C4-2B (cell line): ENCODE data around the gene ADAMTS18.

Source experiments
- H3K27ac ChIP-seq: fragments of 450-650 bp; 2 replicates; pipeline ENCODE4 v1.5.1; 2017
- ZFX ChIP-seq: fragments of 450-650 bp; IDR thresholded peaks from 2 replicates; pipeline ENCODE4 v1.6.1; 2017
- TF ChIP-seq, protein P1 (sequence below): fragments of 450-650 bp; conservative IDR thresholded peaks from 2 replicates; pipeline ENCODE4 v1.5.1; 2017; ENCODE audit warnings: mild to moderate bottlenecking

The ADAMTS18 gene

DNA sequence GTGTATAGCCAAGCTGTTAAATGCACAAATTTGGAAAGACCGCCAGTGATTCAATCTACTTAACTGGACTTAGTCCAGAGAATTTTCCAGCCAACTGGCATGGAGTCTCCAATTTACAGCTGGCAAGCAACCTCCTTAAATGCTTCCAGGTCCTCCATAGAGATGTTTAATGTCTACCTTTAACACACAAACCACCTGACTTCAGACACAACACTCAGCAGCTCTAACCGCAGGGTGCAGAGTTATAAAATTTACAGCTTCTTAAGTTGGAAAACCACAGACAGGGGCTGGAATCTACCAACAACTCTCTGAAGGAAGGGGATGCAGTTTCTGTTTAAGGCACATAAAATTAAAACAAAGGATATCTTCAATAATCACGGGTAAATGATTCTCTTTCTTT, 128.8 kb downstream of the ADAMTS18 start:
- TF ChIP-seq, protein P1, sequence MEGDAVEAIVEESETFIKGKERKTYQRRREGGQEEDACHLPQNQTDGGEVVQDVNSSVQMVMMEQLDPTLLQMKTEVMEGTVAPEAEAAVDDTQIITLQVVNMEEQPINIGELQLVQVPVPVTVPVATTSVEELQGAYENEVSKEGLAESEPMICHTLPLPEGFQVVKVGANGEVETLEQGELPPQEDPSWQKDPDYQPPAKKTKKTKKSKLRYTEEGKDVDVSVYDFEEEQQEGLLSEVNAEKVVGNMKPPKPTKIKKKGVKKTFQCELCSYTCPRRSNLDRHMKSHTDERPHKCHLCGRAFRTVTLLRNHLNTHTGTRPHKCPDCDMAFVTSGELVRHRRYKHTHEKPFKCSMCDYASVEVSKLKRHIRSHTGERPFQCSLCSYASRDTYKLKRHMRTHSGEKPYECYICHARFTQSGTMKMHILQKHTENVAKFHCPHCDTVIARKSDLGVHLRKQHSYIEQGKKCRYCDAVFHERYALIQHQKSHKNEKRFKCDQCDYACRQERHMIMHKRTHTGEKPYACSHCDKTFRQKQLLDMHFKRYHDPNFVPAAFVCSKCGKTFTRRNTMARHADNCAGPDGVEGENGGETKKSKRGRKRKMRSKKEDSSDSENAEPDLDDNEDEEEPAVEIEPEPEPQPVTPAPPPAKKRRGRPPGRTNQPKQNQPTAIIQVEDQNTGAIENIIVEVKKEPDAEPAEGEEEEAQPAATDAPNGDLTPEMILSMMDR, result no peak
- no peak for TF ChIP-seq ZFX
- no peak overlapping the region for H3K27ac ChIP-seq

DNA sequence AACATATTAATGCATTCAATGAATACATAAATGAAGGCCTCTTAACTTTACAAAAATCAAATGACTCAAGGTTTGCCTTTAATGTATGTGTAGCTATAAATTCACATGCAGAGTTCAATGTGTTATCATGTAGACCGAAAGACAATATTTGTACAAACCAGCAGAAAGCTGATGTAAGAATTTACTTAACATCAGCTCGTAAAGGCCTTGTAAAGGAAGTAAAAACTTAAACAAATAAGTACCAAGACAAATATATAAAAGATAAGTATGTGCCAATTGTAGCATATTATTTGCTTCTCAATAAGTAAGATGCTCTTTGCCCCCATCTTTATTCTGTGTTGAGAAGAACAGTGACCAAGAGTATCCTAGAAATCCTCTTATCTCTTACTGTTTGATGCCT, 130.0 kb downstream of the ADAMTS18 start:
- H3K27ac ChIP-seq, result no peak overlapping the region
- TF ChIP-seq ZFX, result no peak
- TF ChIP-seq, protein P1, result no peak

DNA sequence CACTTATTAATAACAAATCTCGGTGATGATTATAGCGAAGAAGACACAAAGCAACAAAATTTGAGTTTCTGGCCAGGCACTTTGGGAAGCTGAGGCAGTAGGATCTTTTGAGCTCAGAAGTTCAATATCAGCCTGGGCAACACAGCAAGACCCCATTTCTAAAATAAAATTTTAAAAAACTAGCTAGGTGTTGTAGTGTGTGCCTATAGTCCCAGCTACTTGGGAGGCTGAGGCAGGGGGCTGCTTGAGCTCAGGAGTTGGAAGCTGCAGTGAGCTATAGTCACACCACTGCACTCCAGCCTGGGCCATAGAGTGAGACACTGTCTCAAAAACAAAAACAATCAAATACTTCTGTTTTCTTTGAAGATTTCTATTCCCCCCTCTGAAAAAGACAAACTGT, 130.7 kb downstream of the ADAMTS18 start:
- TF ChIP-seq, protein P1, result no peak
- no peak for TF ChIP-seq ZFX
- H3K27ac ChIP-seq, result no peak overlapping the region

DNA sequence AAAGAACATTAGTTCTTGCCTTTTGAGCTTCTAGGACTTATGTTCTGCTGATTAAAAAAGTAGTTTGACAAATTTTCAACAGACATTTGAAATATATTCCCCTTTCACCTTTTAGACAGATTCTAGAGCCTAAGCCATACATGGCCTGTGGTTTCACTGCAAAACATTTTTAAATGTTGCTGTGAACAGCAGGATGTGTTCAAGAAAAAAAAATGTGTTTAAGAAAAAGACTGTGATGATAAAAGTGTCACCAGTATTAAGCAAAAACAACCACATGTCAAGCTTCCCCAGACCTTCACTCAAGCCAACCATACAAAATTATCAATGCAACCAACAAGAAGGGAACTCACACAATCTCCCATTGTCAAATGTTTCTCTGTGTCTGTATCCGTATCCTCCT, 132.2 kb downstream of the ADAMTS18 start:
- no peak for TF ChIP-seq ZFX
- TF ChIP-seq, protein P1, result no peak
- H3K27ac ChIP-seq, result no peak overlapping the region

DNA sequence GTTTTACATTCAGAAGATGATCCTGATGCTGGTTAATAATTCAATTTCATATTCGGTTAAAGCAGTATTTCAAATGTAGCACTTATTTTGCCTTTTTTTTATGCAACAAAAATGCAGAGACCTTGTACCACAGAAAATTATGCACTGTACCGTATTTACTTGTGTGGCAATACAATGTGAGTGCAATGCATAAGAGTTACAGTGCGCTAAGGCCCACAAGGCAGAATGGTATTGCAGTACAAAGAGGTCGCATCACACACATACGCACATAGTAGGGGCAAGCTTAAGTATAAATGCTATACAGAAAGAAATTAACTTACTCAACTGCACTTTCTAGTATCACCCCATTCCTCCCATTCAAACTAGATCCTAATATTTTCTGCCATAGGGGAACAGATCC, 132.6 kb downstream of the ADAMTS18 start:
- H3K27ac ChIP-seq, result no peak overlapping the region
- no peak for TF ChIP-seq ZFX
- TF ChIP-seq, protein P1, result no peak

DNA sequence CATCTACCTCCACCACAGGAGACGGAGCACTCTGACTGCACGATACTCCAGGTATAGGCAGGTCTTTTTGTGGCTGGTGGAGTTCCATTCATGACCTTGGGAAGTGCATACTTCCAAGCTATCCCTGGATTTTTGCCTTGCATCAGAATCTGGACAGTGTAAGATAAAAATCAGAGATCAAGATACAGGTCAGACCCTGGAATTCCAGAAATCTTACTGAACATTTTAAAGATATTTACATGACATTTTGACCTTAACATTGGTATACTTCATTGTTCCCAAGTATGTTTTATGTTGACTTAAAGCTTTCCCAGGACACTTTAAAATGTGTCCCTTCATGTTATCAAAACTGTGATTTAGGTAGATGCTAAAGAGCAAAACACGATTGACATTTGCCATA, 134.6 kb downstream of the ADAMTS18 start:
- H3K27ac ChIP-seq, result no peak overlapping the region
- TF ChIP-seq, protein P1, result no peak
- no peak for TF ChIP-seq ZFX

DNA sequence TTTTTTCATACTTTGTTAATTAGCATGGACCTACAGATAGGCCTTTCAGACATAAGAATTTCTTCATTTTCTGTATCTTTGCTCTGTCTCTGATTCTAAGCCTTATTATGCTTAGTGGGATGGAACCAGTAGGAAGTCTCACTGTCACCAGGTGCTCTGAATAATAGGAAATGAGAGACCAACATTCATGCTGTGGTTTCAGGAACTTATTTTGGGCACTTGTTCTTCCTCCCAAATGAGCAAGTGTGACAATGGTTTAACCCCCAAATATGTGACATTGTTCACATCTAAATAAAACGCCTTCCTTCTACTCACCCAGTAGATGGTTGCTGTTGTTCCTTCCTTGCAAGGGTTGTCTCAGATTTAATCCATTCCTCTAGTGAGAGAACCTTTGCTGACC, 135.4 kb downstream of the ADAMTS18 start:
- TF ChIP-seq, protein P1, result no peak
- no peak for TF ChIP-seq ZFX
- H3K27ac ChIP-seq, result no peak overlapping the region
